HepG2 (cell line): Measurements from ENCODE around the gene USP30. TPM values are rescaled to one million over a fixed set of nuclear protein-coding genes. Genes with fewer than 3 reads are reported as not detected.
A peak's percentile ranks its signal among the peaks of the same experiment; 100 is the strongest.

Source experiments
- ATAC-seq: fragments of 200-7000 bp; cut with Tn5 transposase; 3 replicates; pipeline ENCODE4 v1.9.1; 2020; ENCODE audit warnings: mild to moderate bottlenecking, moderate library complexity
- BruUV-seq: library from RNA; stranded (reverse); fragments of 400-500 nt; replicated peaks from 2 replicates; lab custom pipeline; 2021; lab: Mats Ljungman, UMichigan
- CTCF ChIA-PET: fragments of 300-600 bp; formaldehyde crosslinking; extraction: SDS; loops from one replicate; lab custom pipeline; 2021; ENCODE audit warnings: low total read pairs, inconsistent platforms, low intra/inter-chr PET ratio; lab: Yijun Ruan, JAX
- POLR2A ChIA-PET: fragments of 350-600 bp; sonication (Branson Sonifier 250); formaldehyde crosslinking; loops from one replicate; lab custom pipeline; 2020; ENCODE audit warnings: antibody characterized with exemption, inconsistent platforms; lab: Yijun Ruan, JAX
- DNase-seq: peaks from one replicate; pipeline ENCODE4 v3.0.0-alpha.2; 2015; ENCODE audit warnings: low spot score
- FAIRE-seq: peaks from 3 replicates; lab custom pipeline; 2011; peaks lifted over from hg19 to GRCh38; lab: Jason Lieb, UNC
- H2AFZ ChIP-seq: one replicate; pipeline ENCODE4 v1.6.1; 2011; ENCODE audit warnings: low read length, inconsistent platforms
- H3K27ac ChIP-seq: fragments of 300-600 bp; 3 replicates; pipeline ENCODE4 v1.8.0; 2011; ENCODE audit warnings: mixed run types, mild to moderate bottlenecking, mixed read lengths, low read length, inconsistent platforms; ENCODE audit not compliant: insufficient read depth; ENCODE audit errors: extremely low read length
- H3K27me3 ChIP-seq, 2 experiments: fragments of 200-600 bp in 1 of 2; 2 replicates in 1 of 2; 3 replicates in 1 of 2; pipeline versions ENCODE4 v1.6.0 to v1.8.0; 2011; ENCODE audit warnings: low read length in 2 of 2, mild to moderate bottlenecking in 2 of 2, moderate library complexity in 2 of 2, inconsistent platforms in 1 of 2; ENCODE audit not compliant: insufficient read depth in 2 of 2, control insufficient read depth in 1 of 2
- H3K36me3 ChIP-seq, 2 experiments: fragments of 200-600 bp in 1 of 2; replicated peaks in 1 of 2; 2 replicates in 1 of 2; 3 replicates in 1 of 2; pipeline versions ENCODE4 v1.5.1 to v1.8.0; 2011; ENCODE audit warnings: low read length in 2 of 2, inconsistent platforms in 1 of 2; ENCODE audit not compliant: insufficient read depth in 2 of 2, control insufficient read depth in 1 of 2
- H3K4me1 ChIP-seq: 2 replicates; pipeline ENCODE4 v1.5.1; 2012; ENCODE audit warnings: low read length, inconsistent platforms; ENCODE audit not compliant: insufficient read depth
- H3K4me2 ChIP-seq: 2 replicates; pipeline ENCODE4 v1.6.0; 2011; ENCODE audit warnings: low read depth, low read length, inconsistent platforms
- H3K4me3 ChIP-seq, 3 experiments: fragments of 200-600 bp in 1 of 3; sonication (generic), shearing (Covaris generic) in 1 of 3; replicated peaks in 1 of 3; 2 replicates each; pipeline ENCODE4 v1.5.1; 2011 to 2016; ENCODE audit warnings: low read length in 3 of 3, inconsistent platforms in 2 of 3, low read depth in 2 of 3, mild to moderate bottlenecking in 2 of 3, control low read depth in 1 of 3, mixed read lengths in 1 of 3; ENCODE audit not compliant: insufficient read depth in 1 of 3
- H3K79me2 ChIP-seq: one replicate; pipeline ENCODE4 v1.6.1; 2011; ENCODE audit warnings: low read length, inconsistent platforms; ENCODE audit not compliant: insufficient read depth
- H3K9ac ChIP-seq: 2 replicates; pipeline ENCODE4 v1.6.0; 2011; ENCODE audit warnings: mild to moderate bottlenecking, low read depth, low read length, inconsistent platforms; ENCODE audit not compliant: insufficient read depth
- H3K9me3 ChIP-seq: 2 replicates; pipeline ENCODE4 v1.5.1; 2012; ENCODE audit warnings: mild to moderate bottlenecking, low read length
- H4K20me1 ChIP-seq: 2 replicates; pipeline ENCODE4 v1.6.0; 2011; ENCODE audit warnings: inconsistent platforms, mild to moderate bottlenecking, low read length, moderate library complexity; ENCODE audit not compliant: insufficient read depth
- FOXP4 ChIP-seq: sonication (generic); formaldehyde crosslinking; IDR thresholded peaks from 2 replicates; pipeline ENCODE4 v1.4.0; 2020; ENCODE audit warnings: missing genetic modification reagents
- HNF4A ChIP-seq: sonication (generic); formaldehyde crosslinking; IDR thresholded peaks from 2 replicates; pipeline ENCODE4 v1.4.0; 2020; ENCODE audit warnings: missing genetic modification reagents
- HNRNPUL1 ChIP-seq: fragments of 200-400 bp; formaldehyde crosslinking; IDR thresholded peaks from 2 replicates; pipeline ENCODE4 v1.6.1; 2017; ENCODE audit warnings: low read depth, mild to moderate bottlenecking, low read length, moderate library complexity
- NR2F1 ChIP-seq, 2 experiments: fragments of 450-650 bp in 1 of 2; formaldehyde crosslinking in 1 of 2; IDR thresholded peaks; 2 replicates each; pipeline versions ENCODE4 v1.5.0 to v1.6.1; 2016 to 2020; ENCODE audit warnings: mild to moderate bottlenecking in 1 of 2, missing compliant biosample characterization in 1 of 2, missing genetic modification reagents in 1 of 2, moderate library complexity in 1 of 2
- REL ChIP-seq: sonication (generic); formaldehyde crosslinking; conservative IDR thresholded peaks from 2 replicates; pipeline ENCODE4 v1.8.0; 2022; ENCODE audit warnings: mild to moderate bottlenecking, missing genetic modification reagents, moderate library complexity
- XRCC5 ChIP-seq: fragments of 200-400 bp; formaldehyde crosslinking; optimal IDR thresholded peaks from 2 replicates; pipeline ENCODE3; 2017; ENCODE audit warnings: mild to moderate bottlenecking, low read length
- ZMAT3 ChIP-seq: sonication (generic); formaldehyde crosslinking; conservative IDR thresholded peaks from 2 replicates; pipeline ENCODE4 v1.7.0; 2021; ENCODE audit warnings: missing genetic modification reagents
- ZNF382 ChIP-seq: sonication (generic); formaldehyde crosslinking; IDR thresholded peaks from 2 replicates; pipeline ENCODE4 v1.5.0; 2020; ENCODE audit warnings: missing genetic modification reagents, mild to moderate bottlenecking, borderline replicate concordance
- ZNF644 ChIP-seq: IDR thresholded peaks from 2 replicates; pipeline ENCODE4 v1.6.1; 2016; ENCODE audit warnings: low read depth
- ZNF646 ChIP-seq: sonication (generic); formaldehyde crosslinking; IDR thresholded peaks from 2 replicates; pipeline ENCODE4 v1.9.0; 2021; ENCODE audit warnings: mild to moderate bottlenecking, missing genetic modification reagents
- ZNF878 ChIP-seq: sonication (generic); formaldehyde crosslinking; IDR thresholded peaks from 2 replicates; pipeline ENCODE4 v1.8.1; 2023; ENCODE audit warnings: mild to moderate bottlenecking, missing genetic modification reagents, moderate library complexity
- WGBS: methylation state at CpG from one replicate; pipeline ENCODE4 v1.1.6; 2017; ENCODE audit warnings: low lambda C conversion rate; 5-methylcytosine and 5-hydroxymethylcytosine counted together
- in situ Hi-C: cut with HindIII; loops from 2 replicates; pipeline ENCODE4 v1.10.0; 2017; ENCODE audit warnings: low pct_unique_long_range_greater_than_20kb; ENCODE audit not compliant: extremely low pct_ligation_motif_present
- intact Hi-C: fragments of 100-400 bp; cut with micrococcal nuclease; formaldehyde crosslinking; loops from one replicate; pipeline ENCODE4 v1.10.0; 2022; ENCODE audit not compliant: unreplicated experiment
- polyA plus RNA-seq, 8 experiments: library from polyadenylated mRNA; depleted of rRNA in 3 of 8; stranded (reverse) in 7 of 8; unstranded in 1 of 8; fragments of >200 nt; fragmentation: Illumina TruSeq in 4 of 8; extraction: Trizol in 4 of 8; gene quantifications; 2 replicates each; pipeline versions ENCODE4 v1.2.1 to v1.2.3, GENCODE V29; 2011 to 2016; ENCODE audit warnings: low read depth in 4 of 8, missing spikeins in 1 of 8, mixed read lengths in 1 of 8; ENCODE audit not compliant: insufficient read depth in 1 of 8
- total RNA-seq, 5 experiments: library from RNA; depleted of rRNA; stranded (reverse); fragments of >200 nt; fragmentation: Illumina TruSeq; extraction: Trizol; gene quantifications; 2 replicates each; pipeline ENCODE4 v1.2.3, GENCODE V29; 2016; ENCODE audit warnings: low read depth in 1 of 5

Gene USP30
- total and polyA plus RNA-seq, 2 of the 13 experiments (the other 11 are each of a cell fraction or from before 2014, with no cell fraction given), result 11.2 to 20.8 TPM

GRCh38 chr12:109084425-109084824 is 32.0 kb downstream of the USP30 start (continued):
- TF ChIP-seq ZNF644 (CRISPR knock-in tag), result peak; percentile 95
- TF ChIP-seq FOXP4 (CRISPR knock-in tag), result 0 out of 2 replicates have a peak, but pooled peaks have one; percentile 15
- TF ChIP-seq HNRNPUL1, result peak; percentile 57; the same call in 1 of the 2 replicates
- no peak for TF ChIP-seq ZNF382
- TF ChIP-seq NR2F1 (CRISPR knock-in tag; IDR thresholded peaks at IDR 0.05), result peak in 1 of 2 experiments; percentile 59; a peak in 2 of 4 replicates
- TF ChIP-seq XRCC5, result no peak
- TF ChIP-seq HNF4A (CRISPR knock-in tag), result peak; percentile 59
- TF ChIP-seq ZMAT3 (CRISPR knock-in tag), result no peak

GRCh38 chr12:109085590-109085989 is 33.2 kb downstream of the USP30 start:
- intact Hi-C loops, result no loop called here
- in situ Hi-C loops, result no loop called here
- no peak overlapping the region for H3K4me3 ChIP-seq
- peaks cover 55% of the 10 kb centered on the region for H3K4me1 ChIP-seq
- H3K36me3 ChIP-seq, result peaks cover 12 to 55% of the 10 kb centered on the region in 2 experiments
- no peak for DNase-seq
- no peak overlapping the region for H3K9ac ChIP-seq
- no TSS peak for BruUV-seq
- ATAC-seq, result no peak
- WGBS, result 97% methylated on average over 11 of the region's 11 CpGs
- H3K9me3 ChIP-seq, result no peaks in the 10 kb centered on the region
- no peaks in the 10 kb centered on the region for H3K79me2 ChIP-seq
- H4K20me1 ChIP-seq, result no peaks in the 10 kb centered on the region
- no peaks in the 10 kb centered on the region for H3K27me3 ChIP-seq
- no peak overlapping the region for H2AFZ ChIP-seq
- no peak overlapping the region for H3K4me2 ChIP-seq
- POLR2A ChIA-PET, result no interaction called here
- FAIRE-seq, result no peak
- no peak overlapping the region for H3K27ac ChIP-seq
- CTCF ChIA-PET, result no interaction called here
- TF ChIP-seq ZNF878 (CRISPR knock-in tag) (no peak), REL (CRISPR knock-in tag) (no peak), ZNF646 (CRISPR knock-in tag) (no peak)
